ENCODE results near the gene TICRR.

Gene TICRR

DNA sequence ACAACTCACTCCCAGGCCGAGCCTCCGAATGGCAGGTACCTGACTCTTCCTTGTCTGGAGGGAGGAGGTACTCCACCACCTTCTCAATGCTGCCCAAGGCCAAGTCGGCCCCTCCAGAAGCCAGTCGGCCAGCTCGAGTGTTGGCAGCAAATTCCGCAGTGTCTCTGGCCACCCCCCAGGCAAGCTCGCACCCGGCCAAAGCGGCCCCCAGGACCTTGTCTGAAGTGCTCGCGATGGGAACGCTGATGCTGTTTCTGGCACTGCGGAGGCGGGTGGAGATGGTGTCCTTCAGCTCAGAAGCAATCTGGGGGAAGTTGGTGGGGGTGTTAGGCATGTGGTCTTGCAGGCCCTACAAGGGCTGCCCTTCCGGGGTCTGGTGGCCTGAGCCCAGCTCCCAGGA lies 94.7 kb downstream of the TICRR start:
- TF ChIP-seq, protein P1, sequence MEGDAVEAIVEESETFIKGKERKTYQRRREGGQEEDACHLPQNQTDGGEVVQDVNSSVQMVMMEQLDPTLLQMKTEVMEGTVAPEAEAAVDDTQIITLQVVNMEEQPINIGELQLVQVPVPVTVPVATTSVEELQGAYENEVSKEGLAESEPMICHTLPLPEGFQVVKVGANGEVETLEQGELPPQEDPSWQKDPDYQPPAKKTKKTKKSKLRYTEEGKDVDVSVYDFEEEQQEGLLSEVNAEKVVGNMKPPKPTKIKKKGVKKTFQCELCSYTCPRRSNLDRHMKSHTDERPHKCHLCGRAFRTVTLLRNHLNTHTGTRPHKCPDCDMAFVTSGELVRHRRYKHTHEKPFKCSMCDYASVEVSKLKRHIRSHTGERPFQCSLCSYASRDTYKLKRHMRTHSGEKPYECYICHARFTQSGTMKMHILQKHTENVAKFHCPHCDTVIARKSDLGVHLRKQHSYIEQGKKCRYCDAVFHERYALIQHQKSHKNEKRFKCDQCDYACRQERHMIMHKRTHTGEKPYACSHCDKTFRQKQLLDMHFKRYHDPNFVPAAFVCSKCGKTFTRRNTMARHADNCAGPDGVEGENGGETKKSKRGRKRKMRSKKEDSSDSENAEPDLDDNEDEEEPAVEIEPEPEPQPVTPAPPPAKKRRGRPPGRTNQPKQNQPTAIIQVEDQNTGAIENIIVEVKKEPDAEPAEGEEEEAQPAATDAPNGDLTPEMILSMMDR (IDR thresholded peaks at IDR 0.05; ENCODE audit: control insufficient read depth, insufficient read depth, low read depth, low read length, missing control alignments): no peak
- H3K4me3 ChIP-seq (ENCODE audit: control insufficient read depth, low read depth, low read length): no peak overlapping the region
- no peak for DNase-seq (ENCODE audit: low read depth)

DNA sequence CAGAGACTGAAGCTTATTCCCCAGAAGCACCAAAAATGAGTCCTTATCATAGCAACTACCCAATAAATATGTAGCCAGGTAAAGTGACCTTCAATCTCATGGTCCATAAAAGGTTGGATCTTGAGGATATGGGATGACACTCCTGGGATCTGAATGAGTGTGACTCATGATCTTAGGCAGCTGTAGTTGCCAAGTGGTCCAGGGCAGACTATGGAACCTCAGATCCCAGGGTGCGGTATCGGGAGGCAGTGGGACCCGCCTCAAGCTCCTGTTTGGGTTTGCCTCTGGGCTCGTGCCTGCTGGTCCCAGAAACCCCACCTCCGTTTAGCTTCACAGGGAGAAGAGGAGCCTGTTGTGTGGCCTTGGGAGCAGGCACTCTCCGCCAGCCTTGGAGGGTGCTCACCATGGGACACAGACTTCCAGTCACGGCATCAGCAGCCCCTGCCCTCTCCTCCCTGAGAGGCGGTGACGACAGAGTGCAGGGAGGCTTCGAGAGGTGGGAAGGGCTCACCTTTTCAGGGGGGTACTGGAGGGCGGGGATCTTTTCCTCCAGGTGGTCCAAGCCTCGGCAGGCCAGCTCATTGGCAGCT lies 95.8 kb downstream of the TICRR start:
- DNase-seq (ENCODE audit: low read depth): no peak
- TF ChIP-seq, protein P1 (IDR thresholded peaks at IDR 0.05; ENCODE audit: control insufficient read depth, insufficient read depth, low read depth, low read length, missing control alignments): no peak
- no peak overlapping the region for H3K4me3 ChIP-seq (ENCODE audit: control insufficient read depth, low read depth, low read length)

DNA sequence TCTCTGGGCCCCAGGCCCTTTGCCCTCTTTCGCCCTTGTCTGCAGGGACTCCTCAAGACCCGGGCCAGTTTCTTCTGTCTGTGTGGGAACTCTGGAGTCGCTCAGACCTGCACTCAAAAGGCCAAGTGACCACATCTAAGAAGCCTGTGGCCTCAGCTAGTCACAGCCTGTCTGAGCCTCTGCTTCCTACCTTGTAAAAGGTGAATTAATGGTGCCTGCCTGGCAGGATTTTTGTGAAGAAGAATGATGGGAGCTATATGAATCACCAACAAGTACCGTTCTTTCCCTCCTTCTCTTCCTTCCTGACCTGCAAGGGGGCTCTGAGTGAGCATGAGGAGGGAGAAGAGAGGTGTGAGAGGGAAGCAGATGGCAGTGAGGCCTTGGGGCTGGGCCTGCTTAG lies 96.4 kb downstream of the TICRR start:
- H3K4me3 ChIP-seq (ENCODE audit: control insufficient read depth, low read depth, low read length): no peak overlapping the region
- DNase-seq (ENCODE audit: low read depth): no peak
- TF ChIP-seq, protein P1 (IDR thresholded peaks at IDR 0.05; ENCODE audit: control insufficient read depth, insufficient read depth, low read depth, low read length, missing control alignments): no peak

DNA sequence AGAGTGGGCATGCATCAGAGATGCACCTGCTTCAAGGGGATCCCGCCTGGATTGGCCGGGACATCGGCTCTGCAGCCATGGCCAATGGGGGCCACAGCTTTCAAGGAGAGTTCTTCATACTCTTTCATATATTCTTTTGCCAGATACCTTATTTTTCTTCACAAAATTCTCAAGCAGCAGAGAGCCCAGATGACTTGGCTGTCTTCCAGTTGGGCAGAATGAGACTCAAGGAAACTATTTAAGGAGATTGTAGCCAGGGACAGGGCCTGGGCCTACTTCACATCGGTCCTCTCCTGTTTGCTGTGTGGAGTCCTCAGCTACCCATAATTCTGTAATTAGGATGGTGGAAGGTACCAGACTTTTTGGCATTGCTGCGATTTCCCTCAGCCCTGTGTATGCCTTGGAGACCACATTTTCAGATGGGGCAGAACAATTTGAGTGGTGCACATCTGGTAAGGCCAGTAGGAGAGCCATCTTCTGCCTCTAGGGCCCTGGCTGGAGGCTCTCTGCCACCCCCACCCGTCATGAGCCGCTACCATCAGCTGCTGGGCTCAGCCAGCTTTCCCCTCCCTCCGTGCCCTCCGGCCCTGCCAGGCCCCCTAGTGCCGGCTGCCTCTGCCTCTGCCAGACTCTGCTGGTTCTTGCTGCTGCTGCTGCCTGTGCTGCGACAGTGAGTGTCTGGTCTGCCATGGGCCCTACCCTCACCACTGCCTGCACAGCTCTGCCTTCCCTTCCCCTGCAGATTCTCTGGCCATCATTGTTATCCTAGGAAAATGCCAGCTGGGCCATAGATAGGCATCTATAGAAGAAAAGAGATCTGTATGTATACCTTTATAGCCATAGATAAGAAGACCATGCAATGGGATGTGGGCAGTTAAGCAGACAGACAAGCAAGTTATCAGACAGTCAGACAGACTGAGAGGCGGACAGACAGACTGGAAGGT lies 97.2 kb downstream of the TICRR start:
- DNase-seq (ENCODE audit: low read depth): no peak
- TF ChIP-seq, protein P1 (IDR thresholded peaks at IDR 0.05; ENCODE audit: control insufficient read depth, insufficient read depth, low read depth, low read length, missing control alignments): no peak
- no peak overlapping the region for H3K4me3 ChIP-seq (ENCODE audit: control insufficient read depth, low read depth, low read length)

DNA sequence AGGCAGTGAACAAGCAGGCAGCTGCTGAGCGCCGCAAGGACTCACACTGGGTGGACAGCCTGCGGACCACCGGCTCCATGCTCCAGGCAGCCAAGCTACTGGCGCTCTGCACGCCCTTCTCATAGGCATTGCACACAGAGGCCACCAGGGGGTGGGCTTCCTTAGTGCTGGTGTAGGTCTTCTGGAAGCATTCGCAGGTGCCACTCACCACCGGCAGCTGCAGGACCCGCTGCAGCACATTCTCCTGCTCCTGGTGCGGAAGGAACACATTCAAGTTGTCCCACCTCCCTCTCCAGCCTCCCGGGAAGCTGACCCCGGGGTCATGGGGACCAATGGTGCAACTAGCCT lies 97.9 kb downstream of the TICRR start:
- TF ChIP-seq, protein P1 (IDR thresholded peaks at IDR 0.05; ENCODE audit: control insufficient read depth, insufficient read depth, low read depth, low read length, missing control alignments): peak; percentile 34
- DNase-seq (ENCODE audit: low read depth): no peak
- no peak overlapping the region for H3K4me3 ChIP-seq (ENCODE audit: control insufficient read depth, low read depth, low read length)

DNA sequence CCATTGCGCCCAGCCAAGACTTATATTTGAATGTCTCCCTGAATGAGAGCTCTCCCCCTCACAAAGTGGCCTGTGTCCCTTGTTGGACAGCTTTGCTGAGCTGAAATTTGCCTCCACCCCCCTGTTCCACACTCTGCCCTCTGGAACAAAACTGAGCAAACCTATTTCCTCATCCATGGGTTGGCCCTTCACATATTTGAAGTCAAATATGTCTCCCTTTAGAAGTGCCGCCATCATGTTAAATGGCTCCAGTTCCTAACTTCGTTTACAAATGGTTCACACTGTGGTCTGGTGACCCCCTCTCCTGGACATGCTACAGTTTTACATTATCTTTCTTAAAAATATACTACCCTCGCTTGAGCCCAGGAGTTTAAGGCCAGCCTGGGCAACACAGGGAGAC lies 99.3 kb downstream of the TICRR start:
- TF ChIP-seq, protein P1 (IDR thresholded peaks at IDR 0.05; ENCODE audit: control insufficient read depth, insufficient read depth, low read depth, low read length, missing control alignments): no peak
- DNase-seq (ENCODE audit: low read depth): no peak
- no peak overlapping the region for H3K4me3 ChIP-seq (ENCODE audit: control insufficient read depth, low read depth, low read length)
